OCI-LY3 (cell line): ENCODE data around the gene ADGRG7.
"Not testable (repeated sequence)": the region's sequence is repeated elsewhere in the genome, so short reads cannot be mapped to it uniquely, and the experiment has no call there.

Experiments used
- EZH2phosphoT487 ChIP-seq: fragments of 200-600 bp; shearing (Covaris generic); IDR thresholded peaks from 2 replicates; pipeline ENCODE4 v1.6.1; 2018; ENCODE audit warnings: antibody characterized with exemption, mixed run types, low read depth
- TF ChIP-seq, protein P1 (sequence below): fragments of 200-600, 300-600 bp; sonication (generic); IDR thresholded peaks from 2 replicates; pipeline ENCODE4 v1.5.1; 2014; ENCODE audit warnings: antibody characterized with exemption, low read length, low read depth

DNA sequence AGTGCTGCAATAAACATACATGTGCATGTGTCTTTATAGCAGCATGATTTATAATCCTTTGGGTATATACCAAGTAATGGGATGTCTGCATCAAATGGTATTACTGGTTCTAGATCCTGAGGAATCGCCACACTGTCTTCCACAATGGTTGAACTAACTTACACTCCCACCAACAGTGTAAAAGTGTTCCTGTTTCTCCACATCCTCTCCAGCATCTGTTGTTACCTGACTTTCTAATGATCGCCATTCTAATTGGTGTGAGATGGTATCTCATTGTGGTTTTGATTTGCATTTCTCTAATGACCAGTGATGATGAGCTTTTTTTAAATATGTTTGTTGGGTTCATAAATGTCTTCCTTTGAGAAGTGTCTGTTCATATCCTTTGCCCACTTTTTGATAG lies 61.6 kb downstream of the ADGRG7 start:
- TF ChIP-seq, protein P1, sequence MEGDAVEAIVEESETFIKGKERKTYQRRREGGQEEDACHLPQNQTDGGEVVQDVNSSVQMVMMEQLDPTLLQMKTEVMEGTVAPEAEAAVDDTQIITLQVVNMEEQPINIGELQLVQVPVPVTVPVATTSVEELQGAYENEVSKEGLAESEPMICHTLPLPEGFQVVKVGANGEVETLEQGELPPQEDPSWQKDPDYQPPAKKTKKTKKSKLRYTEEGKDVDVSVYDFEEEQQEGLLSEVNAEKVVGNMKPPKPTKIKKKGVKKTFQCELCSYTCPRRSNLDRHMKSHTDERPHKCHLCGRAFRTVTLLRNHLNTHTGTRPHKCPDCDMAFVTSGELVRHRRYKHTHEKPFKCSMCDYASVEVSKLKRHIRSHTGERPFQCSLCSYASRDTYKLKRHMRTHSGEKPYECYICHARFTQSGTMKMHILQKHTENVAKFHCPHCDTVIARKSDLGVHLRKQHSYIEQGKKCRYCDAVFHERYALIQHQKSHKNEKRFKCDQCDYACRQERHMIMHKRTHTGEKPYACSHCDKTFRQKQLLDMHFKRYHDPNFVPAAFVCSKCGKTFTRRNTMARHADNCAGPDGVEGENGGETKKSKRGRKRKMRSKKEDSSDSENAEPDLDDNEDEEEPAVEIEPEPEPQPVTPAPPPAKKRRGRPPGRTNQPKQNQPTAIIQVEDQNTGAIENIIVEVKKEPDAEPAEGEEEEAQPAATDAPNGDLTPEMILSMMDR = not testable (repeated sequence)
- TF ChIP-seq EZH2phosphoT487 = not testable (repeated sequence)
